ENCODE data around the gene MNX1. TPM values are rescaled to one million over a fixed set of nuclear protein-coding genes. Genes with fewer than 3 reads are reported as not detected.
A peak's percentile ranks its signal among the peaks of the same experiment; 100 is the strongest.

Gene MNX1
- not detected in 2 replicates for total RNA-seq

- peak; percentile 41 for DNase-seq
These were observed at the start of gene MNX1 for GRCh38 chr7:157010588-157011332. Gene MNX1, minus strand, starts transcription at chr7:157010663. Its CDS starts 313 bp downstream, at chr7:157010350.

DNA sequence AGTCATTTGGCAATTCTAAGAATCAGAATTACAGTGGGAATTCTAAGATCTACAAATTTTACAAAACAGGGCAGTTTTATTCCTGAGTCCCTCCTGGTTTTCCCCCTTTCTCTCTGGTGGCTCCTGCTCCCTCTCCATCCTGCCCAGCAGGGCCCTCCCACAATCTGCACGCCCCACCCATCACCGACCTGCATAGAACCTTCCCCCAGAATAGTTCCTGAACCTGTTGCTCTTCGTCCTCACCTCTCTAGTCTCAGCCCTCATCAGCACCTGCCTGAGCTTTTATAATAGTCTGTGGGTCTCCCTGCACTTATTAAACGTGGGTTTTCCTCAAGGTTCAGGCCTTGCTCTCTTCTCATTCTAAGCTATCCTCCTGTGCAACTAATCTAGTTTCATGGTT lies 49.1 kb upstream of the MNX1 start:
- no peak for DNase-seq

- DNase-seq: no peak
These were observed 48.2 kb upstream of the MNX1 start for GRCh38 chr7:157058701-157059100.

DNA sequence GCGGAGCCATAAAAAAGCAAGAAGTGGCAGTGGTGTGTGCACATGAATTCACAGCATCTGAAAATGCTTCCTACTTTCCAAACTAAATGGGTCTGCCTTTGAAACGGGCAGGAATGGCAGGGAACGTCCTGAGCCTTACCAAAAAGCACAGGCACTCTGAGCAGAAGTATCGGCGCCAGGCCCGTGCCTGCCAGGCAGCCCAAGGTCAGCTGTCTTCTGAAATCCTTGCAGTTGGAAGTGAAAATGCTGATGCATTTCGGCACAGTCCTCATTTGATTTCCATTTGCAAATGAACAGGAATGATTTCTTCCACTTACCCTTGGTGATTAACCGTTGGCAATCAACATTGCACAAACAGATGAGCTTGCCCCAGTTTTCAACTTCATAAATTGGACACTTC lies 47.6 kb upstream of the MNX1 start:
- no peak for DNase-seq

DNA sequence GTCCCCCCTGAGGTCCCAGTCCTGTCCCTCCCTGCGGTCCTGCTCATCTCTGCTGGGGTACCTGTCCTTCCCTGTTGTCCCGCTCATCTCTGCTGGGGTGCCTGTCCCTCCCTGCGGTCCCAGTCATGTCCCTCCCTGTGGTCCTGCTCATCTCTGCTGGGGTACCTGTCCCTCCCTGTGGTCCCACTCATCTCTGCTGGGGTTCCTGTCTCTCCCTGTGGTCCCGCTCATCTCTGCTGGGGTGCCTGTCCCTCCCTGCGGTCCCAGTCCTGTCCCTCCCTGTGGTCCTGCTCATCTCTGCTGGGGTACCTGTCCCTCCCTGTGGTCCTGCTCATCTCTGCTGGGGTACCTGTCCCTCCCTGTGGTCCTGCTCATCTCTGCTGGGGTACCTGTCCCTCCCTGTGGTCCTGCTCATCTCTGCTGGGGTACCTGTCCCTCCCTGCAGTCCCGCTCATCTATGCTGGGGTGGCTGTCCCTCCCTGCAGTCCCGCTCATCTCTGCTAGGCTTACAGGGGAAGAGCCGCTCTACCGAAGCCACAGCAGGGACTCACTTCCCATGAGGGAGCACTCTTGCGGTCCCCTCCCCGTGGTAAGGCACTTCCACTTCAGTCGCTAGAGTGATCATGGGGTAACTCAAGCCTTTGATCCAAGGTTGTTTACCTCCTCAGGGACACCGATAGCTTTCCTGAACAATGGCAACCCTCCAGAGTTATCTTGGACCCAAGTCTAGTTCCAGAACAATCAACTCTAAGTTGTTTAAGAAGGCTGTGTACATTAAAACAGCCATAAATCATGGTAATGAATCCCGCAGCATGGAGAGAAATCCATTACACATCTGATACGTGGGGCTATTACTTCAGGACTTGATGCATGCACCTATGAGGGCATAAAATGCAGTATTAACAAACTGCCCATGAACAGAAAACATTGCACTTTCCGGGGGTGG lies 46.8 kb upstream of the MNX1 start:
- DNase-seq: no peak

GRCh38 chr7:157056246-157056645 lies 45.8 kb upstream of the MNX1 start:
- DNase-seq: no peak

DNA sequence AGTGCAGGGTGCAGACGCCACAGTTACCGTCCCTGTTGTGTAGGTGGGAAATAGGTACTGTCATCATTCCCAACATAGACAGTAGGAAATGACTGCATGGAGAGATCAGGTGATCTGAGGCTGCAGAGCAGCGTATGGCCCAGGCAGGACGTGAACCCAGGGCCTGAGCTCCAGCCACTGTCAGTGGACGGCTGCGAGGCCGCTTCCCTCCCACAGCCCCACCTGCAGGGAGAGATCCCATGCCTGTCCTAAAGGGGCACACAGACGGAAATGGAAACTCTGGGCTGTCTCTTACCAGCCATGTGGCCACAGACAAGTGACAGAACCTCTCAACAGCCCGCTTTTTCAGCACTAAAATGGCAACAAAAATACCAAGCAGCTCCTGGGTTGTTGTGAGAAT lies 44.5 kb upstream of the MNX1 start:
- no peak for DNase-seq

GRCh38 chr7:157053118-157053517 lies 42.7 kb upstream of the MNX1 start:
- DNase-seq: no peak

- DNase-seq: no peak
These were observed 36.7 kb upstream of the MNX1 start for GRCh38 chr7:157047148-157047547.

DNA sequence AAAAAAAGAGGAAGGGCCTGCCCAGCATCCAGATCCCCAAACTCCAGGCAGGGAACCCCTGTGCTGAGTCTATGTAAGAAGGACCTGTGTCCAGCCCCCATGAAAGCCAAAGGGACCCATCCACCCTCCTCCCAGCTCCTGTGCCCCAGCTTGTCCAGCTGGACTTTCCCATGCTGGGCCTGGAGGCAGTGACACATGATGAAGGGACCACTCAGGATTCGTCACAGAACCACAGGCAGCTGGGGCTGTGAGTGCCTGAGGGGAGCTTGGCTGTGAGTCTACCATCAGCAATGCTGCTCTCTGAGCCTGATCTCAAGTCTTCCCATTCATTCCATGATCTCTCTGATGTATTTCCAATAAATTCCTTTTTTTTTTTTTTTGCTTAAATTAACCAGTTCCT lies 36.2 kb upstream of the MNX1 start:
- DNase-seq: no peak

GRCh38 chr7:157044943-157045660 lies 34.6 kb upstream of the MNX1 start:
- no peak for DNase-seq

DNA sequence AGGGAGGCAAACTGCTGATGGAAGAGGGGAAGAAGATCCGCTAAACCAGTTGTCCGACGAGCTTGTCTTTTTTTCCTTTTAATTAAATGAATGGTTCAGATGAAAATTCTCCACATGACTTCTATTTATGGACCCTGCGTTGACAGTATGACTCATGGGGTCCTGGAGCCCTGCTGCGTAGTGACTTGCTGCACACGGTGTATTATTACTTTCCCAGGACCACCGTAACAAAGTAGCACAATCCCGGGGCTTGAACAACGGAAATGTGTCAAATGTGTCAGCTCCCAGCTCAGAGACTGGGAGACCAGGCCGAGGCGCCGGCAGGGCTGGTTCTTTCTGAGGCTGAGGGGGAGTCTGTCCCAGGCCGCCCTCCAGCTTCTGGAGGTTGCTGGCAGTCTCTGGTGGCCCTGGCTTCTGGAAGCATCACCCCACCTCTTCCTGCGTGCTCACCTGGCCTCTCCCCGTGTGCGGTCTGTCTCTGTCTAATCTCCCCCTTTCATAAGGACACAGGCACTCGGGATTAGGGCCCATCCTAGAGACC lies 33.8 kb upstream of the MNX1 start:
- no peak for DNase-seq

- no peak for DNase-seq
These were observed 33.3 kb upstream of the MNX1 start for GRCh38 chr7:157043745-157044144.

DNA sequence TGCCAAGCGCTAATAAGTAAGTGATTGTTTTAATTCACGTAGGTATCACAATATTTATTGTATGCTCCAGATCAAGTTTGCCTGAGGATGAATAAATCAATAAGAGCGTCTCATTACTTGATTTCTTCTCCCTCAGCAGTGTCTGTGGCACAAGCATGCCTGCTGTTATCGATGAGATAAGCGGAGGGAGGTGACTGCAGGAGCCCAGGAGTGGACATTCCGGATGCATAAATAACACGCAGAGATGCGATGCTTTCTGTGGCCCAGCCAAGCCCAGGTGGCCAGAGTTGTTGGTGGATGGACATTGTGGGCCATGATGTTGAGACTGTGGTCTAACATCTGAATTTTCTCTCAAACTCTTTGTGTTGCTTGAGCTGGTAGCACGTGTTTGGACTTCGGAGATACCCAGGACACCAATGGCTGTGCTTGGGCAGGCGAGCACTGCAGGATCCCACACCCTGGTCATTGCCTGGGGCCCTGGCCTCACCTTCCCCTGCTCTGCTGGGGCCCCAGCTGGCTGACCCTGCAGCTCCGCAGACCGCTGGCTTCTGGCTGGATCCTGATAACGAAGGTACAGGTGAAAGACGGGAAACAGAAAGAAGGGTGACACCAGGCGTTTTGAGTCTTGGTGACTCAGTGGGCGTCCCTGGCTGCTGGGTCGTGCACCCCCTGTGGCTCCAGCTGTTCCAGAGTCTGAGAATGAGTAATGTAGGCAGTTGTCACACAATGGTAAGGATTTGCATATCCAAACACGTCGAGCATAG lies 31.2 kb upstream of the MNX1 start:
- no peak for DNase-seq

- no peak for DNase-seq
These were observed 30.5 kb upstream of the MNX1 start for GRCh38 chr7:157041004-157041403.

- no peak for DNase-seq
These were observed 27.2 kb upstream of the MNX1 start for GRCh38 chr7:157037635-157038034.

- no peak for DNase-seq
These were observed 26.6 kb upstream of the MNX1 start for GRCh38 chr7:157037028-157037427.

DNA sequence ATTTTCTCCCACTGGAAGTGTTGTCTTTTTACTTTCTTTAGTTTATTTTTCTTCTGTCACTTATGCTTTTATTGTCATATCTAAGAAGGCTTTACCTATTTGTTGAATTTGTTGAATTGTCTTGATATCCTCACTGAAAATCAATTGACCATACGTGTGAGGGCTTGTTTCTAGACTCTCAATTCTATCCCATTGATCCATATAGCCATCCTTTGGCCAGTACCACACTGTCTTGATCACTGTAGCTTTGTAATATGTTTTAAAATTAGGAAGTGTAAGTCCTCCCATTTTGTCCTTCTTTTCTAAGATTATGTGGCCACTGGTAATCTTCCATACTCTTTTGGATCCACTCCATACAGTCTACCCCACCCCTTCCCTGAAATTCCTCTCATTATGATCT lies 25.5 kb upstream of the MNX1 start:
- no peak for DNase-seq

DNA sequence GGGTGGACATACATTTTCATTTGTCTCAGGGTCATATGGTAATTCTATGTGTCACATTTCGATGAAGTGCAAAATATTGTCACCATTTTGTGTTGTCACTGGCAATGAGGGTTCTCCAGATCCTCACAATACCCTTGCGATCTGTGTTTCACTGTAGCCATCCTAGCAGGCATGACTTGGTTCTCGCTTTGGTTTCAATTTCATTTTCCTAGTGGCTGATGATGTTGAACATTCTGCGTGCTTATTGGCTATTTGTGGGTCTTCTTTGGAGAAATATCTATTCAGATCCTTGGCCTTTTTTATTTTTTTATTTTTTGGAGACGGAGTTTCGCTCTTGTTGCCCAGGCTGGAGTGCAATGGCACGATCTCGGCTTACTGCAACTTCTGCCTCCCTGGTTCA lies 24.8 kb upstream of the MNX1 start:
- no peak for DNase-seq

GRCh38 chr7:157033483-157034473 lies 23.3 kb upstream of the MNX1 start:
- no peak for DNase-seq

Measured in dermis blood vessel endothelial cell (primary cell).